GM12878 (cell line): ENCODE measurements around the gene CNN2. TPM values are rescaled to one million over a fixed set of nuclear protein-coding genes. Genes with fewer than 3 reads are reported as not detected.

Source experiments
- ATAC-seq: fragments of 200-7000 bp; cut with Tn5 transposase; 3 replicates; pipeline ENCODE4 v1.9.1; 2020; ENCODE audit warnings: mild to moderate bottlenecking, moderate library complexity
- BruUV-seq: library from RNA; stranded (reverse); fragments of 400-500 nt; replicated peaks from 2 replicates; lab custom pipeline; 2021; lab: Mats Ljungman, UMichigan
- CTCF ChIA-PET: fragments of 300-600 bp; sonication (Branson Sonifier 250); formaldehyde crosslinking; extraction: SDS; loops from one replicate; lab custom pipeline; 2021; ENCODE audit warnings: inconsistent platforms; lab: Yijun Ruan, JAX
- POLR2A ChIA-PET: fragments of 350-600 bp; formaldehyde crosslinking; extraction: SDS; loops from one replicate; lab custom pipeline; 2021; ENCODE audit warnings: inconsistent platforms; lab: Charles Lee
- RAD21 ChIA-PET: fragments of 300-600 bp; sonication (Branson Sonifier 250); formaldehyde crosslinking; loops from one replicate; lab custom pipeline; 2023; ENCODE audit warnings: antibody characterized with exemption; ENCODE audit not compliant: unreplicated experiment; lab: Charles Lee
- SMC1A ChIA-PET: fragments of 300-600 bp; sonication (Branson Sonifier 250); formaldehyde crosslinking; loops from one replicate; lab custom pipeline; 2023; ENCODE audit not compliant: unreplicated experiment, uncharacterized antibody; lab: Charles Lee
- DNase-seq: peaks from one replicate; pipeline ENCODE4 v3.0.0-alpha.2; 2011; ENCODE audit warnings: low read depth, low spot score
- FAIRE-seq: peaks from 3 replicates; lab custom pipeline; 2011; peaks lifted over from hg19 to GRCh38; lab: Jason Lieb, UNC
- H2AFZ ChIP-seq: 2 replicates; pipeline ENCODE4 v1.6.0; 2011; ENCODE audit warnings: low read depth, low read length, control low read depth; ENCODE audit not compliant: control insufficient read depth
- H3K27ac ChIP-seq: 2 replicates; pipeline ENCODE4 v1.5.1; 2011; ENCODE audit warnings: control low read depth; ENCODE audit not compliant: control insufficient read depth, insufficient read depth
- H3K27me3 ChIP-seq, 2 experiments: replicated peaks in 1 of 2; 2 replicates each; pipeline versions ENCODE4 v1.6.0 to v1.6.1; 2011; ENCODE audit warnings: low read length in 1 of 2; ENCODE audit not compliant: control insufficient read depth in 2 of 2, insufficient read depth in 2 of 2
- H3K36me3 ChIP-seq, 2 experiments: 2 replicates each; pipeline ENCODE4 v1.5.1; 2011; ENCODE audit warnings: low read length in 1 of 2; ENCODE audit not compliant: control insufficient read depth in 2 of 2, insufficient read depth in 2 of 2
- H3K4me1 ChIP-seq: 2 replicates; pipeline ENCODE4 v1.6.1; 2011; ENCODE audit warnings: mild to moderate bottlenecking, low read length, moderate library complexity, mixed read lengths; ENCODE audit not compliant: control insufficient read depth, insufficient read depth
- H3K4me2 ChIP-seq: 2 replicates; pipeline ENCODE4 v1.6.0; 2011; ENCODE audit warnings: control low read depth; ENCODE audit not compliant: control insufficient read depth, insufficient read depth
- H3K4me3 ChIP-seq: fragments of 200-600 bp; sonication (generic); 2 replicates; pipeline ENCODE4 v1.5.1; 2016
- H3K79me2 ChIP-seq: 2 replicates; pipeline ENCODE4 v1.6.0; 2011; ENCODE audit warnings: low read length; ENCODE audit not compliant: control insufficient read depth, insufficient read depth
- H3K9ac ChIP-seq: 2 replicates; pipeline ENCODE4 v1.8.0; 2011; ENCODE audit warnings: low read length, control low read depth, mixed read lengths; ENCODE audit not compliant: control insufficient read depth, insufficient read depth
- H3K9me3 ChIP-seq: replicated peaks from 3 replicates; pipeline ENCODE4 v1.5.1; 2011; ENCODE audit warnings: mild to moderate bottlenecking, low read length; ENCODE audit not compliant: control insufficient read depth, insufficient read depth
- H4K20me1 ChIP-seq: 2 replicates; pipeline ENCODE4 v1.6.0; 2011; ENCODE audit not compliant: control insufficient read depth, insufficient read depth
- BCL11A ChIP-seq: IDR thresholded peaks from 2 replicates; pipeline ENCODE4 v1.6.1; 2011; ENCODE audit warnings: low read depth, low read length
- BMI1 ChIP-seq: fragments of 450-650 bp; IDR thresholded peaks from 2 replicates; pipeline ENCODE4 v1.6.1; 2016; ENCODE audit warnings: mild to moderate bottlenecking, moderate library complexity, borderline replicate concordance
- CEBPB ChIP-seq, 2 experiments: fragments of 150-350 bp in 1 of 2; IDR thresholded peaks; 2 replicates each; pipeline ENCODE4 v1.6.1; 2012 to 2014; ENCODE audit warnings: low read depth in 2 of 2, low read length in 2 of 2, borderline replicate concordance in 1 of 2, inconsistent platforms in 1 of 2
- CREM ChIP-seq: IDR thresholded peaks from 2 replicates; pipeline ENCODE4 v1.6.1; 2014; ENCODE audit warnings: antibody characterized with exemption, low read depth
- EZH2 ChIP-seq: IDR thresholded peaks from 2 replicates; pipeline ENCODE4 v1.6.1; 2012; ENCODE audit warnings: low read depth, mild to moderate bottlenecking, control low read depth, inconsistent platforms, low read length, borderline replicate concordance; ENCODE audit not compliant: control insufficient read depth
- FOXK2 ChIP-seq: fragments of 450-650 bp; IDR thresholded peaks from 2 replicates; pipeline ENCODE4 v1.6.1; 2017; ENCODE audit warnings: mild to moderate bottlenecking, moderate library complexity
- HSF1 ChIP-seq: fragments of 150-350 bp; IDR thresholded peaks from 2 replicates; pipeline ENCODE4 v1.6.1; 2014; ENCODE audit warnings: mild to moderate bottlenecking, low read depth, low read length
- IRF3 ChIP-seq: fragments of 450-650 bp; IDR thresholded peaks from 2 replicates; pipeline ENCODE4 v1.6.1; 2014; ENCODE audit warnings: mild to moderate bottlenecking
- MEF2B ChIP-seq: fragments of 450-650 bp; IDR thresholded peaks from 2 replicates; pipeline ENCODE4 v1.6.1; 2018; ENCODE audit warnings: mild to moderate bottlenecking, moderate library complexity; ENCODE audit not compliant: partially characterized antibody, poor library complexity, severe bottlenecking
- NFYB ChIP-seq: IDR thresholded peaks from 2 replicates; pipeline ENCODE4 v1.6.1; 2011; ENCODE audit warnings: low read depth, mild to moderate bottlenecking, low read length, improper control_type of control experiment, moderate library complexity; ENCODE audit not compliant: insufficient read depth
- PAX5 ChIP-seq: IDR thresholded peaks from 2 replicates; pipeline ENCODE4 v1.6.1; 2011; ENCODE audit warnings: low read depth, low read length, borderline replicate concordance
- POLR2A ChIP-seq: IDR thresholded peaks from 2 replicates; pipeline ENCODE4 v1.6.1; 2011; ENCODE audit warnings: low read depth, mild to moderate bottlenecking, low read length
- POLR2AphosphoS5 ChIP-seq: IDR thresholded peaks from 2 replicates; pipeline ENCODE4 v1.6.1; 2011; ENCODE audit warnings: mild to moderate bottlenecking, low read length, inconsistent platforms
- POU2F2 ChIP-seq: IDR thresholded peaks from 3 replicates; pipeline ENCODE4 v1.6.1; 2011; ENCODE audit warnings: low read depth, mild to moderate bottlenecking, low read length, borderline replicate concordance
- TBL1XR1 ChIP-seq: IDR thresholded peaks from 2 replicates; pipeline ENCODE4 v1.6.1; 2012; ENCODE audit warnings: low read depth, low read length, improper control_type of control experiment
- ZNF687 ChIP-seq: fragments of 450-650 bp; IDR thresholded peaks from 2 replicates; pipeline ENCODE4 v1.6.1; 2017; ENCODE audit warnings: mild to moderate bottlenecking, moderate library complexity
- WGBS: methylation state at CpG from one replicate; pipeline ENCODE4 v1.1.6; 2016; ENCODE audit warnings: low lambda C conversion rate; ENCODE audit not compliant: insufficient replicate concordance, insufficient coverage; ENCODE audit errors: missing lambda C conversion rate; 5-methylcytosine and 5-hydroxymethylcytosine counted together
- in situ Hi-C: fragments of 300-500 bp; cut with MboI; formaldehyde crosslinking; loops from 9 replicates; pipeline ENCODE4 v1.14.3; 2018; ENCODE audit warnings: mixed read lengths
- intact Hi-C: fragments of 100-400 bp; cut with micrococcal nuclease; formaldehyde crosslinking; loops from one replicate; pipeline ENCODE4 v1.14.2; 2022; ENCODE audit not compliant: unreplicated experiment
- polyA plus RNA-seq, 11 experiments: library from polyadenylated mRNA; depleted of rRNA in 4 of 11; unstranded in 6 of 11; stranded (reverse) in 5 of 11; fragments of >200 nt; fragmentation: Nextera tagmentation in 4 of 11; fragmentation: Illumina TruSeq in 1 of 11; extraction: Ambion mirVana in 4 of 11; extraction: Trizol in 1 of 11; gene quantifications; 1 replicate in 1 of 11; 2 replicates in 10 of 11; pipeline versions ENCODE4 v1.2.1 to v1.2.3, GENCODE V29; 2011 to 2016; ENCODE audit warnings: inconsistent platforms in 2 of 11, missing spikeins in 2 of 11, low read depth in 1 of 11
- total RNA-seq, 4 experiments: library from RNA; depleted of rRNA in 3 of 4; stranded (reverse); fragments of >200 nt in 3 of 4; fragmentation: Illumina TruSeq in 1 of 4; extraction: Trizol in 1 of 4; gene quantifications; 2 replicates each; pipeline versions ENCODE4 v1.2.1 to v1.2.3, GENCODE V29; 2013 to 2021

The CNN2 gene
- total and polyA plus RNA-seq, 10 of the 15 experiments (the other 5 are each of a cell fraction or from before 2014, with no cell fraction given) = 34.7 to 311 (median 172) TPM

- Histone ChIP-seq H3K27ac (no peak overlapping the region), H3K9ac (no peak overlapping the region), H3K4me1 (peaks cover 37% of the 10 kb centered on the region), H2AFZ (no peak overlapping the region), H3K4me3 (no peak overlapping the region)
- FAIRE-seq = no peak
- ChIA-PET POLR2A (interaction anchor here (1.0 to 6.3 kb wide), 2 partner anchors 9 to 31 kb away, joined by 3 to 83 read pairs; partner anchors contain the start of genes ARHGAP45 and CNN2), RAD21 (interaction anchor here (4.5 kb wide), 1 partner anchor 8 kb away, joined by 39 read pairs; the partner anchor contains the start of gene CNN2), CTCF (interaction anchor here (0.9 kb wide), 1 partner anchor 9 kb away, joined by 6 read pairs; the partner anchor contains the start of gene CNN2), SMC1A (interaction anchor here (5.9 kb wide), 1 partner anchor 8 kb away, joined by 22 read pairs; no protein-coding TSS in a partner anchor)
- in situ Hi-C loops = no loop called here
- WGBS = 79% methylated on average over 29 of the region's 29 CpGs
- no TSS peak for BruUV-seq
- no peak for ATAC-seq
- no peak for DNase-seq
- TF ChIP-seq HSF1 (no peak), FOXK2 (no peak), CEBPB (IDR thresholded peaks at IDR 0.05; ENCODE audit: borderline replicate concordance in 1 of 2, low read depth in 2 of 2, low read length in 2 of 2) (no peak), EZH2 (no peak), BCL11A (no peak), TBL1XR1 (no peak), CREM (no peak), NFYB (no peak), POU2F2 (no peak), MEF2B (no peak), BMI1 (no peak), POLR2AphosphoS5 (peak; percentile 77), IRF3 (no peak), POLR2A (peak; percentile 63), ZNF687 (no peak), PAX5 (peak; percentile 50; the same call in 1 of the 2 replicates)
- TF ChIP-seq, all 136 proteins: peak for 3
- H3K27me3 ChIP-seq = no peaks in the 10 kb centered on the region
- no peaks in the 10 kb centered on the region; the same call in 2 of the 3 replicates for H3K9me3 ChIP-seq
- H4K20me1 ChIP-seq = no peaks in the 10 kb centered on the region
- H3K79me2 ChIP-seq = peaks cover 8% of the 10 kb centered on the region
- H3K4me2 ChIP-seq = 0 out of 2 replicates have a peak overlapping the region, but pooled peaks have one; percentile 44
- peaks cover 15 to 16% of the 10 kb centered on the region in 2 experiments for H3K36me3 ChIP-seq
- intact Hi-C loops = no loop called here
Measured at GRCh38 chr19:1035998-1036621, 9.7 kb downstream of the CNN2 start.
